ENCODE data around the gene OR5P2.
"Not testable (repeated sequence)": the region's sequence is repeated elsewhere in the genome, so short reads cannot be mapped to it uniquely, and the experiment has no call there.

OR5P2 gene, protein sequence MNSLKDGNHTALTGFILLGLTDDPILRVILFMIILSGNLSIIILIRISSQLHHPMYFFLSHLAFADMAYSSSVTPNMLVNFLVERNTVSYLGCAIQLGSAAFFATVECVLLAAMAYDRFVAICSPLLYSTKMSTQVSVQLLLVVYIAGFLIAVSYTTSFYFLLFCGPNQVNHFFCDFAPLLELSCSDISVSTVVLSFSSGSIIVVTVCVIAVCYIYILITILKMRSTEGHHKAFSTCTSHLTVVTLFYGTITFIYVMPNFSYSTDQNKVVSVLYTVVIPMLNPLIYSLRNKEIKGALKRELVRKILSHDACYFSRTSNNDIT

DNA sequence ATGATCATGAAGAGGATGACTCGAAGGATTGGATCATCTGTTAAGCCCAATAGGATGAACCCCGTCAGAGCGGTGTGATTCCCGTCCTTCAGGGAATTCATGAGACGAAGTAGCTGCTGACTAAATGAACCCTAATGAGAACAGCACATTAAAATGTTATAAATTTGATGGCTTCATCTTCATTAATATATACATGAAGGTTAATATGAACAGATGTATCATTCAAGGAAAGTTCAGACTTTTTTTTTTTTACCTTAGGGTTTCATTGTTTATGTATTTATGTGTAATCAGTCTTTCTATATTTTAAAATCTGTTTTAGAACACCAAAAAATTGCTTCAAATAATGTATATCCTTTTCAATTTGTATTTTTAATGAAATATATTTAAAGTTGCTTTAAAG, at the start of gene OR5P2:
OR5P2 (minus strand) TSS at position 101 of the 400 bp plus-strand sequence; CDS start at position 101, 0 bp downstream.
- no peak for DNase-seq

DNA sequence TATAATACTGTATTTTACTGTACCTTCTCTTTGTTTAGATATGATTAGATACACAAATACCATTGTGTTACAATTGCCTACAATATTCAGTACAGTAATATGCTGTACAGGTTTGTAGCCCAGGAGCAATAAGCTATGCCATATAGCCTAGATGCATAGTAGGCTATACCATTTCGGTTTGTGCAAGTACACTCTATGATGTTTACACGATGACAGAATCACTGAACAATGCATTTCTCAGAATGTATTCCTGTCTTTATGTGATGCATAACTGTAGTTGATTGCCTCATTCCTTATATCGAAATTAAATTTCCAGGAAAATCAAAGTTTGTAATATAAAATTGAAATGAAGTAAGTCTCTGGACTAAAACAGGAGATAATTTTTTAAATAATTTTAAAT, 49.3 kb upstream of the OR5P2 start:
- DNase-seq: no peak

DNA sequence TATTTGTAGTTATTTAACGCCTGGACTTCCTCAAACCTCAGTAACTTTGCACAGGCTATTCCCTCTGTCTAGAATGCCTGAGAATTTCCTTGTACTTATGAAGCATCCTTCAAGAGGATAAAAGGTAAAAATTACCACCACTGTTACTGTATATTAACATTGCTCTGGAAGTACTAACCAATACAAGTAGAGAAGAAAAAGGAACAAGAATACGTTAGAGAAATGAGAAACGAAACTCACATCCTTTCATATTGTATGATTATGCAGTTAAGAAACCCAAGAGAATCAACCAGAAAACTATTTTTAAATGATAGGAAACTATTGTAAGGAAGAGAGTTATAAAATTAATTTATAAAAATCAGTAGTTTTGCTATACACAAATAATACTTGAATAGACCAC, 48.2 kb upstream of the OR5P2 start:
- DNase-seq: no peak

DNA sequence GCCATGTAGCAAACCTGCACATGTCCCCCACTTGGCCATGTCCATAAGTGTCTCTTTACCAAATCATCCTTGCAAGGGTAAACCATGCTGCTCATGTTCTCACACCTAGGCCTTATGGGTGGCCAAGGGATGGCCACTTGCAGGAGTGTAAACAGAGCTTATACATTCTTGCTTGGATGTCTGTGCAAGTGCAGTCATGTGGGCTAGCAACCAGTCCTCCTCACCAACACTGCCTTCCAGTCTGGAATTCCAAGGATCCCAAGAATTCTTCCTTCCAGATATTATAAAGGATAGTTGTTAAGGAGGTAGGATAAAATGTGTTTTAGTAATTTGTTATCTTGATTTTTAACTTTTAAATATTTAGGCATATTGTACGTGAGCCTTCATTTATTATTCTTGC, 47.8 kb upstream of the OR5P2 start:
- DNase-seq: no peak

DNA sequence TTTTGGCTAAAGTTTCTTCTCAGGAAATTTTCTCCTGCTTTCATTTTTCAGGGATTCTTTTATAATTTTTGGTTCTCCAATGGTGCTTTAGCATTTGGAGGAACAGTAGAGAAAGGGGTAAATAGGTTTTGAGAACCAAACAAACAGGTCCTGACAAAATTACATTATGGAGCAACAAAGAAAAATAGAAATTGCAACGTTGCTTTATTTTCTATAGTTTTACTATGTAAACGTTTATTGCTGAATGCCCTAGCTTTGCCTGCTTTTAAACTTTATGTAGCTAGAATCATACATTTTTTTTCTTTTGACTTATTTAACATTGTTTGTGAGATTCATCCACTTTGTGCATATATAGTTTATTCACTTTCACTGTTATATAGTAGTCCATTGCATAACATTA, 43.8 kb upstream of the OR5P2 start:
- no peak for DNase-seq

DNA sequence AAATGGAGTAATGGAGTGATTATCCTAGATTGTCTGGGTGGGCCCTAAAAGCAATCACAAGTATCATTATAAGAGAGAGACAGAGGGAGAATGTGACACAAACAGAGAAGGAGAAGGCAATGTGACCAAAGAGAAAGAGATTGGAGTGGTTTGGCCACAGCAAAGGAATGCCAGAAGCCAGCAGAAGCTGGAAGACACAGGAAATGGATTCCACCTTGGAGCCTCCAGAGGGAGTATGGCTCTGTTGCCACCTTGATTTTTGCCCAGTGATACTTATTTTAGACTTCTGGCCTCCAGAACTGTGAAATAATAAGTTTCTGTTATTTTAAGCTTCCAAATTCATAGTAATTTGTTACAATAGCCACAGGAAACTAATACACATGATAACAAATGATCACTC, 36.8 kb upstream of the OR5P2 start:
- no peak for DNase-seq

DNA sequence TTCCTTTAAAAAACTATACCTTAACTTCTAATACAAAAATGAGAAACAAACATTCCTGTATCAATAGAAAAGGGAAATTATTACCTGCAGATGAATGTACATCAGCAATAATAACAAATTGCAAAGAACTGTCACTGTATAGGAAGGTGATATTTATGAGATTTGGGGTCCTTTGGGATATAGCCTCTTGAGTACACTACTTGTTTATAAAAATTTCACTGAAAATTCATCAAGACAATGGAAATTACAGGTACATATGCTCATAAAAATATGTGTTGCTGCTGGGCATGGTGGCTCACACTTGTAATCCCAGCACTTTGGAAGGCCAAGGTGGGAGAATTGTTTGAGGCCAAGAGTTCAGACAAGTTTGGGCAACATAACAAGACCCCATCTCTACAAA, 34.0 kb upstream of the OR5P2 start, which contains the start of gene OR5P3:
OR5P3 (minus strand) TSS at position 101 of the 400 bp plus-strand sequence.
- DNase-seq: no peak

DNA sequence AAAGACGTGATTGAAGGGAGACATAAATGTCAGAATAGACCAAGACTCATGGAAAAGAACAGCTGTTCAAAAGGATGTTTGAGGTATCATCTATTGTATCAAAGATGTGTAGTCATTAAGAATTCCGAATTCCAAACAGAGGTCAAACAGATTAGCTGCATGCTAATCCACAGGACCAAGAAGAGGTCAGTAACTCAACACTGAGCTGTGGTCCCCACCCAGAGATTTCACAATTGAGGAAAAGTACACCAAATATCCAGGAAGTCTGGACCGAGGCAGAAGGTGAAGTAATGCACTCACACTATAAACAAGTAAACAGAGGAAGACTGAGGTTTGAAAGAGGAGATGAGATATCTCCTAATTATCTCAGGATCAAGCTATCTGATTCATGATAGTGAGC, 29.6 kb upstream of the OR5P2 start:
- DNase-seq: no peak

DNA sequence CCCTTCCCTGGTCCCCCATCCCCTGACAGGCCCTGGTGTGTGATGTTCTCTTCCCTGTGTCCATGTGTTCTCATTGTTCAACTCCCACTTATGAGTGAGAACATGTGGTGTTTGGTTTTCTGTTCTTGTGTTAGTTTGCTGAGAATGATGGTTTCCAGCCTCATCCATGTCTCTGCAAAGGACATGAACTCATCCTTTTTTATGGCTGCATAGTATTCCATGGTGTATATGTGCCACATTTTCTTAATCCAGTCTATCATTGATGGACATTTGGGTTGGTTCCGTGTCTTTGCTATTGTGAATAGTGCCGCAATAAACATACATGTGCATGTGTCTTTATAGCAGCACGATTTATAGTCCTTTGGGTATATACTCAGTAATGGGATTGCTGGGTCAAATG, 23.7 kb upstream of the OR5P2 start:
- DNase-seq: not testable (repeated sequence)

DNA sequence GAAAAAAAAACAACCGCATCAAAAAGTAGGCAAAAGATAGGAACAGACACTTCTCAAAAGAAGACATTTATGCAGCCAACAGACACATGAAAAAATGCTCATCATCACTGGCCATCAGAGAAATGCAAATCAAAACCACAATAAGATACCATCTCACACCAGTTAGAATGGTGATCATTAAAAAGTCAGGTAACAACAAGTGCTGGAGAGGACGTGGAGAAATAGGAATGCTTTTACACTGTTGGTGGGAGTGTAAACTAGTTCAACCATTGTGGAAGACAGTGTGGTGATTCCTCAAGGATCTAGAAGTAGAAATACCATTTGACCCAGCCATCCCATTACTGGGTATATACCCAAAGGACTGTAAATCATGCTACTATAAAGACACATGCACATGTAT, 18.2 kb upstream of the OR5P2 start:
- not testable (repeated sequence) for DNase-seq

DNA sequence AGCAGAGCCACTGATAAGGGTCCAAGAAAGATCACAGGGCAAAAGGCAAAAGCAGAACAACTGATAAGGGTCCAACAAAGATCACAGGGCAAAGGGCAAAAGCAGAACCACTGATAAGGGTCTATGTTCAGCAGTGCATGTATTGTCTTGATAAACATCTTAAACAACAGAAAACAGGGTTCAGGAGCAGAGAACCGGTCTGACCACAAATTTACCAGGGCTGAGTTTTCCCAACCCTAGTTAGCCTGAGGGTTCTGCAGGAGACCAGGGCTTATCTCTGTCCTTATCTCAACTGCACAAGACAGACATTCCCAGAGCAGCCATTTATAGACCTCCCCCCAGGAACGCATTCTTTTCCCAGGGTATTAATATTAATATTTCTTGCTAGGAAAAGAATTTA, 13.6 kb upstream of the OR5P2 start:
- not testable (repeated sequence) for DNase-seq

DNA sequence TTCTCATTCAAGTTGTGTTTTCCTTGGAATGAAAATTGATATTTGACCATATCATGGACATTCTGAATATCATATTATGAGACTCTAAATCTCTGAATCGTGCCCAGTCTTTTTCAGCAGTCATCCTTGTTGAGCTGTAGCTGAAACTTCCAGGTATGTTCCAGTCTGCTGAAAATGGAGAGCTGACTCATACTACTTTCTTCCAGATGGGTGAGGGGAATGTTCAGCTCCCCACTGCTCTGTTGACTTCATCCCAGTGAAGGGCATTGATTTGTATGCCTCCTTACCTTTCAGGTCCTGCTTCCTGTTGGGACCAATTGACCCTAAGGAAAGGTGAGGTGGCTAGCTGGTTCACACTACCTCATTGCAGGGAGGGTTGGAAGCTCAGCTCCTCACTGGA, 3.5 kb downstream of the OR5P2 start:
- DNase-seq: no peak

DNA sequence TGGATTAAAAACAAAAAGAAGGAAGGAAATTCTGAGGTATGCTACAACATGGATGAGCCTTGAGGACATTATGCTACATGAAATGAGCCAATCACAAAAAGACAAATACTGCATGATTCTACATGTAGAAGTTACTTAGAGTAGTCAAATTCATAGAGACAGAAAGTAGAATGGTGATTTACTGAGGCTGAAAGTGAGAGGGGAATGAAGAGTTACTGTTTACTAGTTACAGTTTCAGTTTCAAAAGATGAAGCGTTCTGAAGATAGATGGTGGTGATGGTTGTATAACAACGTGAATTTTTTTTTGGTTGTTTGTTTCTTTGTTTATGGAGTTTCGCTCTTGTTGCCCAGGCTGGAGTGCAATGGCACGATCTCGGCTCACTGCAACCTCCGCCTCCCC, 9.5 kb downstream of the OR5P2 start:
- no peak for DNase-seq

DNA sequence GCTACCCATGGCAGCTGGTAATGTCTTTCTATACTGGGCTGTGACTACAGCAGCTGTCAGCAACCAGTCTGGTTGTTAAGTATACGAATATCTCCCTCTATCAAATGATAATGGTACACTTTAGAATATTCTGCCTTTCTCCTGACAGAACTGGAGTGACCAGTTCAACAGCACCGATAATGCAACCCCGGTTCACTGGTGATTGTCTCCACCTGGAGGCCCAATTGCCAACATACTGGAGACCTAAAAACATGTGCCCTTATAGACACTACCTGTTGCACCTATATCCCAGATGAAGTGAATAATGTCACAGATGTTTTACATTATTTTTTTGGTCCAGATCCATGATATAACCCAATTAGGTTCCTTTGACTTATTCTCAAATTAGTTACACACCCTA, 21.1 kb downstream of the OR5P2 start:
- no peak for DNase-seq

DNA sequence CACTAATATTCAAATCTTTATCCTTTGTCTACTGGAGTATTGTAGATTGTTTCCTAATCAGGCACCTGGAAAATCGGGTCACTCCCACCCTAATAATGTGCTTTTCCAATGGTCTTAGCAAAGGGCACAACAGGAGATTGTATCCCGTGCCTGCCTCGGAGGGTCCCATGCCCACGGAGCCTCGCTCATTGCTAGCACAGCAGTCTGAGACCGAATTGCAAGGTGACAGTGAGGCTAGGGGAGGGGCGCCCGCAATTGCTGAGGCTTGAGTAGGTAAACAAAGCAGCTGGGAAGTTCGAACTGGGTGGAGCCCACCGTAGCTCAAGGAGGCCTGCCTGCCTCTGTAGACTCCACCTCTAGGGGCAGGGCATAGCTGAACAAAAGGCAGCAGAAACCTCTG, 32.4 kb downstream of the OR5P2 start:
- not testable (repeated sequence) for DNase-seq

DNA sequence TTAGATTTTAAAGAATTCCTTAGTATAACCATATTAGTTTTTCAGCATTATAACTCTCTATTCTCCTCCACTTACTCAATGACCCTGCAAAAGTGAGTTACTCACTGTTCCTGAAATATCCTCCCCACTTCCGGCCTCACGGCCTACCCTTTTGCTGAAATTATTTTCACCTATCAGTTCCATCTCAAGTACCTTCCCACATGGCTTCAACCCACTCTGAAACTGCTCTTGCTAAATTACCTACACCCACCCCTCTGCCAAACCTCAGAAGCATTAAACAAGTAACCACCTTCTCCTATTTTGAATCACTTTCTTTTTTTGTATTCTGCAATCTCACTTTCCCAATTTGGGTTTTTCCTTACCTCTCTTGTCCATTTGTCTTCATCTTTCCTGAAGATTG, 37.7 kb downstream of the OR5P2 start:
- no peak for DNase-seq

DNA sequence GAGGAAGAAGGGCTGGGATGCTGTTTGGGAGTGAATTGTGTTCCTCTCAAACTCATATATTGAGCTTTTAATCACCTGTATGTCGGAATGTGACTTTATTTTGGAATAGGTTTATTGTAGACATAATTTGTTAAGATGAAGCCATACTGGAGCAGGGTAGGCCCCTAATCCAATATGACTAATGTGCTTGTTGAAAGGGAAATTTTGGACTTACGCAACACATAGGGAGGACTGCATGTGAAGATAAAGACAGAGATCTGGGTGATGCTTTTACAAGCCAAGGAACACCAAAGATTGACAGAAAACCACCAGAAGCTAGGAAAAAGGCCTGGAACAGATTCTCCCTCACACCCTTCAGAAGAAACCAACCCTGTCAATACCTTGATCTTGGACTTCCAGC, 47.3 kb downstream of the OR5P2 start:
- no peak for DNase-seq
